ENCODE results near the gene SPHK1.

DNA sequence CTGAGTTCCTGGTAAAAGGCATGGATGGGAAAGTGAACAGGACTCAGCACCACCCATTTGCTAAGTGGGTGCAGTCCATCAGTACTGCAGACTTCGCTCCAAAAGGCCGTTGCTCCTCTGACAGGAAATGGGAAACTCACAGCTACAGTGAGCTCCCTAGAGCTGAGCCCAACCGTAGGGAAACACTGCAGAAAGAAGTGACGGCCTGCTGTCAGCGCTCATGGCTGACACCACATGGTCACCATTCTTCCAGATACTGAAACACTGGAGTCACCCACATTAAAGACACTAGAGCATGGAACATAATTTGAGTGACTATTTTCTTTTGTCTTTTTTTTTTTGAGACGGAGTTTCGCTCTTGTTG, 36.6 kb downstream of the SPHK1 start:
- TF ChIP-seq POLR2AphosphoS5 (IDR thresholded peaks at IDR 0.05; ENCODE audit: low read depth, low read length) (no peak), POLR2A (IDR thresholded peaks at IDR 0.05; ENCODE audit: low read depth, low read length) (no peak), TAF1 (IDR thresholded peaks at IDR 0.05; ENCODE audit: low read depth, low read length) (no peak), SPI1 (IDR thresholded peaks at IDR 0.05; ENCODE audit: low read depth, low read length) (no peak), PAX5 (IDR thresholded peaks at IDR 0.05; ENCODE audit: insufficient read depth, low read length, severe bottlenecking) (no peak), POU2F2 (IDR thresholded peaks at IDR 0.05; ENCODE audit: low read depth, low read length) (no peak)
